MM.1S (cell line): ENCODE data around the gene VDAC2.

Source experiments
- EZH2phosphoT487 ChIP-seq: fragments of 300-600 bp; sonication (generic); IDR thresholded peaks from 2 replicates; pipeline ENCODE4 v1.6.1; 2018; ENCODE audit warnings: antibody characterized with exemption, low read length
- TF ChIP-seq, protein P1 (sequence below): fragments of 300-600 bp; sonication (generic); IDR thresholded peaks from 2 replicates; pipeline ENCODE4 v1.5.1; 2016; ENCODE audit warnings: antibody characterized with exemption, low read length, mixed read lengths

DNA sequence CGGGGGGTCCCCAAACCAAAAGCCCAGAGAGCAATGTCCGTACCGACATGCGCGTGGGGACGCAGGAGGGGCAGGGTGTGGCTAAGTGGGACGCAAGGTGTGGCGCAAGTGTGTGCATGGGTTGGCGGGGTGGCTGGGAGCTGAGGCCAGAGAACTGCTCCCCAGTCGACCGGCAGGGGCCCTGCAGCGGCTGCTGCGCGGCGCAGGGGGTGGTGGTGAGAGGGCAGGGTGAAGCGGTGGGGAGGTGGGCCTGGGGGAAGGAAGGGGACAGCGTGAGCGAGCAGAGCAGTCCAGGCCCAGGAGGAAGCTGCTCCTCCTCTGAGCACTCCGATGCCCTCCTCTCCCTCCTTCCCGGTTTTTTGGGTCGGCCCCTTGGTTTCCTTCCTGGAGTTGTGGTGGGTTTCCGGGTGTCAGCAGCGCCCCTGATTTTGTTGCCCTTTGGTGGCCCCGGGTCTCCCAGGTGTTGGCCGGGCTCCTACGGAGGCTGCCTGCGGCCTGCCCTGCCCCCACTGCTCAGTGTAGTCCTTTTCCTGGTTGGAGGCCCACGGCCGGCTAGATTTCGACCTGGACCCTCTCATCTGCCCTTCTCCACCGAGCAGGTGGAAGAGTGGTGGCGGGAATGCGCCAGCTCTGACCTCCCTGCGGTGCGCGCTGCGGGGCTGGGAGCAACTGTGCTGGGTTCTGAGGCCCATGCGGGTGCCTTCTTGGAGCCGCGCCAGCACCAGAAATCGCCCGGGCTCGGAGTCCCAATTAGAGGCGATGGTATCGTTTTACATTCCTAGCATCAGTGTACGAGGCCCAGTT lies 65.7 kb downstream of the VDAC2 start:
- TF ChIP-seq, protein P1, sequence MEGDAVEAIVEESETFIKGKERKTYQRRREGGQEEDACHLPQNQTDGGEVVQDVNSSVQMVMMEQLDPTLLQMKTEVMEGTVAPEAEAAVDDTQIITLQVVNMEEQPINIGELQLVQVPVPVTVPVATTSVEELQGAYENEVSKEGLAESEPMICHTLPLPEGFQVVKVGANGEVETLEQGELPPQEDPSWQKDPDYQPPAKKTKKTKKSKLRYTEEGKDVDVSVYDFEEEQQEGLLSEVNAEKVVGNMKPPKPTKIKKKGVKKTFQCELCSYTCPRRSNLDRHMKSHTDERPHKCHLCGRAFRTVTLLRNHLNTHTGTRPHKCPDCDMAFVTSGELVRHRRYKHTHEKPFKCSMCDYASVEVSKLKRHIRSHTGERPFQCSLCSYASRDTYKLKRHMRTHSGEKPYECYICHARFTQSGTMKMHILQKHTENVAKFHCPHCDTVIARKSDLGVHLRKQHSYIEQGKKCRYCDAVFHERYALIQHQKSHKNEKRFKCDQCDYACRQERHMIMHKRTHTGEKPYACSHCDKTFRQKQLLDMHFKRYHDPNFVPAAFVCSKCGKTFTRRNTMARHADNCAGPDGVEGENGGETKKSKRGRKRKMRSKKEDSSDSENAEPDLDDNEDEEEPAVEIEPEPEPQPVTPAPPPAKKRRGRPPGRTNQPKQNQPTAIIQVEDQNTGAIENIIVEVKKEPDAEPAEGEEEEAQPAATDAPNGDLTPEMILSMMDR, result no peak
- no peak for TF ChIP-seq EZH2phosphoT487
